ENCODE measurements around the gene ZBTB16. TPM values are rescaled to one million over a fixed set of nuclear protein-coding genes. Genes with fewer than 3 reads are reported as not detected.

ZBTB16 gene
- total and polyA plus RNA-seq, 2 experiments from 2014 or later, result 0.29 to 1.4 TPM

DNA sequence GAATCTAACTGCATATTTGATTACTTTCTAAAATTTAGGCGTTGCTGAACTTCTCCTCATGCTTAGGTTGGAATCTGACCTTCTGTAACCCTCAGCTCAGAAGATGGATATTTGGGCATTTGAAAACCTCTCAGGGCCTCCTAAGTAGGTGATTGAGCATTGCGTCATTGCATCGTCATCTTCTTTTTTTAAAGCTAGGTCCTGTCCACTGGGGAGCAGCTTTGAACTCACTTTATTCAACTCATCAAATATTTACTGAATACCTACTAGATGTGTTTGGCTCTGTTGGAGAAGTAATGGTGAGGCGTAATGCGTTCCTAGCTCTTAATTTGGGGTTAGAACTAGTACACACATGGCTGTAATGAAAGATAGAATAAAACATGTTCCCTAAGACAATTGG lies 56.8 kb downstream of the ZBTB16 start:
- no peaks in the 10 kb centered on the region for H3K9me3 Mint-ChIP-seq
- H3K27me3 Mint-ChIP-seq (ENCODE audit: insufficient read depth, low read depth, poor library complexity), result peaks cover 4% of the 10 kb centered on the region
- no peak for DNase-seq (ENCODE audit: low spot score)

More for the DNA sequence above, 56.8 kb downstream of the ZBTB16 start:
- no peak overlapping the region for H3K4me3 ChIP-seq
- no peak overlapping the region for H3K27ac ChIP-seq (ENCODE audit: low read depth)
- H4K20me1 ChIP-seq (replicated peaks; ENCODE audit: insufficient read depth), result no peaks in the 10 kb centered on the region
- Mint-ChIP-seq H3K27ac (no peak overlapping the region), H3K36me3 (ENCODE audit: low read depth) (no peaks in the 10 kb centered on the region), H3K4me3 (no peak overlapping the region), H3K4me1 (peaks cover 6% of the 10 kb centered on the region)
- no peak for ATAC-seq
- no peaks in the 10 kb centered on the region for H3K9me2 ChIP-seq (ENCODE audit: insufficient read depth)
- no peaks in the 10 kb centered on the region for H3K79me2 ChIP-seq (replicated peaks; ENCODE audit: insufficient read depth)
- H2AFZ ChIP-seq, result no peak overlapping the region
- no peaks in the 10 kb centered on the region for H3K36me3 ChIP-seq (ENCODE audit: insufficient read depth)
- peaks cover 6% of the 10 kb centered on the region; the same call in 1 of the 2 replicates for H3K4me1 ChIP-seq (ENCODE audit: insufficient read depth)
- H3K4me2 ChIP-seq, result no peak overlapping the region
- TF ChIP-seq, protein P1, sequence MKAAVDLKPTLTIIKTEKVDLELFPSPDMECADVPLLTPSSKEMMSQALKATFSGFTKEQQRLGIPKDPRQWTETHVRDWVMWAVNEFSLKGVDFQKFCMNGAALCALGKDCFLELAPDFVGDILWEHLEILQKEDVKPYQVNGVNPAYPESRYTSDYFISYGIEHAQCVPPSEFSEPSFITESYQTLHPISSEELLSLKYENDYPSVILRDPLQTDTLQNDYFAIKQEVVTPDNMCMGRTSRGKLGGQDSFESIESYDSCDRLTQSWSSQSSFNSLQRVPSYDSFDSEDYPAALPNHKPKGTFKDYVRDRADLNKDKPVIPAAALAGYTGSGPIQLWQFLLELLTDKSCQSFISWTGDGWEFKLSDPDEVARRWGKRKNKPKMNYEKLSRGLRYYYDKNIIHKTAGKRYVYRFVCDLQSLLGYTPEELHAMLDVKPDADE (IDR thresholded peaks at IDR 0.05), result no peak
- TF ChIP-seq POLR2AphosphoS5 (IDR thresholded peaks at IDR 0.05; ENCODE audit: low read depth), result no peak
- TF ChIP-seq NANOG (IDR thresholded peaks at IDR 0.05; ENCODE audit: borderline replicate concordance), result no peak
- TF ChIP-seq, protein P2, sequence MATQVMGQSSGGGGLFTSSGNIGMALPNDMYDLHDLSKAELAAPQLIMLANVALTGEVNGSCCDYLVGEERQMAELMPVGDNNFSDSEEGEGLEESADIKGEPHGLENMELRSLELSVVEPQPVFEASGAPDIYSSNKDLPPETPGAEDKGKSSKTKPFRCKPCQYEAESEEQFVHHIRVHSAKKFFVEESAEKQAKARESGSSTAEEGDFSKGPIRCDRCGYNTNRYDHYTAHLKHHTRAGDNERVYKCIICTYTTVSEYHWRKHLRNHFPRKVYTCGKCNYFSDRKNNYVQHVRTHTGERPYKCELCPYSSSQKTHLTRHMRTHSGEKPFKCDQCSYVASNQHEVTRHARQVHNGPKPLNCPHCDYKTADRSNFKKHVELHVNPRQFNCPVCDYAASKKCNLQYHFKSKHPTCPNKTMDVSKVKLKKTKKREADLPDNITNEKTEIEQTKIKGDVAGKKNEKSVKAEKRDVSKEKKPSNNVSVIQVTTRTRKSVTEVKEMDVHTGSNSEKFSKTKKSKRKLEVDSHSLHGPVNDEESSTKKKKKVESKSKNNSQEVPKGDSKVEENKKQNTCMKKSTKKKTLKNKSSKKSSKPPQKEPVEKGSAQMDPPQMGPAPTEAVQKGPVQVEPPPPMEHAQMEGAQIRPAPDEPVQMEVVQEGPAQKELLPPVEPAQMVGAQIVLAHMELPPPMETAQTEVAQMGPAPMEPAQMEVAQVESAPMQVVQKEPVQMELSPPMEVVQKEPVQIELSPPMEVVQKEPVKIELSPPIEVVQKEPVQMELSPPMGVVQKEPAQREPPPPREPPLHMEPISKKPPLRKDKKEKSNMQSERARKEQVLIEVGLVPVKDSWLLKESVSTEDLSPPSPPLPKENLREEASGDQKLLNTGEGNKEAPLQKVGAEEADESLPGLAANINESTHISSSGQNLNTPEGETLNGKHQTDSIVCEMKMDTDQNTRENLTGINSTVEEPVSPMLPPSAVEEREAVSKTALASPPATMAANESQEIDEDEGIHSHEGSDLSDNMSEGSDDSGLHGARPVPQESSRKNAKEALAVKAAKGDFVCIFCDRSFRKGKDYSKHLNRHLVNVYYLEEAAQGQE (IDR thresholded peaks at IDR 0.05; ENCODE audit: unreplicated experiment), result no peak
- TF ChIP-seq STAT1 (IDR thresholded peaks at IDR 0.05; ENCODE audit: unreplicated experiment), result no peak
- TF ChIP-seq EZH2phosphoT487 (IDR thresholded peaks at IDR 0.05; ENCODE audit: unreplicated experiment), result no peak
- TF ChIP-seq JUNB (IDR thresholded peaks at IDR 0.05; ENCODE audit: unreplicated experiment), result no peak
- no peak for TF ChIP-seq CREB1 (CRISPR knock-in tag; IDR thresholded peaks at IDR 0.05; ENCODE audit: low read depth)
- TF ChIP-seq CTCF (conservative IDR thresholded peaks at IDR 0.05; ENCODE audit: low read depth in 2 of 2), result no peak
- no peak for TF ChIP-seq EZH2 (IDR thresholded peaks at IDR 0.05; ENCODE audit: low read depth, unreplicated experiment)
- TF ChIP-seq ZNF114 (CRISPR knock-in tag; IDR thresholded peaks at IDR 0.05), result no peak
- no peak for TF ChIP-seq ZNF462 (CRISPR knock-in tag; IDR thresholded peaks at IDR 0.05)
- TF ChIP-seq ZNF331 (CRISPR knock-in tag; IDR thresholded peaks at IDR 0.05; ENCODE audit: low read depth), result no peak
- no peaks in the 10 kb centered on the region for H3K27me3 ChIP-seq (ENCODE audit: insufficient read depth)
- H3F3A ChIP-seq (replicated peaks; ENCODE audit: low read depth), result no peaks in the 10 kb centered on the region

Measured in GM23338 (cell line).